Measurements from ENCODE around the gene PLA2G2D. TPM values are rescaled to one million over a fixed set of nuclear protein-coding genes. Genes with fewer than 3 reads are reported as not detected.

The PLA2G2D gene
- total and polyA plus RNA-seq, 2 of the 8 experiments (the other 6 are each of a cell fraction or from before 2014, with no cell fraction given) = not detected

GRCh38 chr1:20107796-20108195, 11.5 kb downstream of the PLA2G2D start (continued):
- no peak for TF ChIP-seq NRF1 (IDR thresholded peaks at IDR 0.05; ENCODE audit: low read depth, low read length)
- no peak for TF ChIP-seq RAD21 (IDR thresholded peaks at IDR 0.05 in 1 of 2, conservative IDR thresholded peaks at IDR 0.05 in 1 of 2; ENCODE audit: low read depth in 2 of 2, low read length in 2 of 2)
- no peak for TF ChIP-seq JUN (IDR thresholded peaks at IDR 0.05; ENCODE audit: low read depth, low read length)
- no peak for TF ChIP-seq CEBPB (IDR thresholded peaks at IDR 0.05; ENCODE audit: low read depth, low read length)
- no peak for TF ChIP-seq SAP30 (IDR thresholded peaks at IDR 0.05; ENCODE audit: insufficient read depth, insufficient replicate concordance, low read length)
